Raji (cell line): ENCODE results near the gene DTX3L.

Experiments used
- POLR2A ChIP-seq: IDR thresholded peaks from 2 replicates; pipeline ENCODE4 v1.6.1; 2011; ENCODE audit warnings: low read depth, low read length, control low read depth; ENCODE audit not compliant: insufficient read depth

Gene DTX3L

DNA sequence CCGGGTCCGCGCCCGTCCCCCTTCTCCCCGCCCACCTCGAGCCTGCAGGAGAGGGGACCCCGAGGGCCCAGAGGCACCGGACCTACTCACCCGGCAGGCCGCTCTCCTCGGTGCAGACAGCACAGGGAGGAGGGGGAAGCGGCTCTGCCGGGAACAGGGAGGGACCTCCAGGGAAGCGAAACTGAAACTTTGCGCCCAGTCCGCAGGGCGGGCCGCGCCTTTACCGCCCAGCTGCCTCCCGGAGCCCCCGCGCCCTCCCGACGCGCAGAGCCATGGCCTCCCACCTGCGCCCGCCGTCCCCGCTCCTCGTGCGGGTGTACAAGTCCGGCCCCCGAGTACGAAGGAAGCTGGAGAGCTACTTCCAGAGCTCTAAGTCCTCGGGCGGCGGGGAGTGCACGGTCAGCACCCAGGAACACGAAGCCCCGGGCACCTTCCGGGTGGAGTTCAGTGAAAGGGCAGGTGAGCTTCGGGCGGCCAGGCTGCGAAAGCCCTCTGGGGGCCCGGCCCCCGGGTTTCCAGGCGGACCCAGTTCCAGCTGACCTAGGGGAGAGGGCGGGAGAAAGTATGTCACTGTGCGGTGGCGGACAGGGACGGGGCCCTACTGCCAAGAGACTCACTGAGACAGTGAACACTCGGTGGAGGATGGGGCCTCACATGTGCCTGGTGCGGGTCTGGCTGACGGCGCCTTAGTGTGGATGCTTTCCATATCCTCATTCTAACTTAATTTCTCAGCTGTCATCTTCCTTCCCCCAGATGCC is at the start of gene DTX3L, which contains the start of gene PARP9:
Gene DTX3L, plus strand, starts transcription at position 184 of the 758 bp plus-strand sequence. Its CDS starts 89 bp downstream, at position 273.
Gene PARP9, minus strand, starts transcription at position 146 of the 758 bp plus-strand sequence. CDS start 4,680 bp downstream, outside the sequence.
- TF ChIP-seq POLR2A = peak; percentile 61; the same call in 1 of the 2 replicates

DNA sequence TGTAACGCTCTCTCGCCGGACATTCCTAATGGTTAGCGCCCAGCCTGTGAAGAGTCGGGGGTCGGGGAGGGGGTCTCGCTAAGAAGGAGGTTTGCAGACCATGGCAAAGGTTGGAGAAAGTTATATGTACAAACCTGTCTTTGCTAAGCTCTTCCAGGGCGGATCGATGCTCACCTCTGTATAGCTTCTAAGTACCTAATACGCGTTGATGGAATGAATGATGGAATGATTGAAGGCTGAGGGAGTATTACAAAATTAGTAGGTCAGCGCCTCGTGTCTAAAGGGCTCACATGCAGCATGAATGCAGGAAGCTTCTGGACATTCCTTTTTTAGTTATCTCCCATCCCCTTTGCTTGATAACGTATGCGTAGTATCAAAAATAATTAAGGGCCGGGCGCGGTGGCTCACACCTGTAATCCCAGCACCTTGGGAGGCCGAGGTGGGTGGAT is 49.1 kb upstream of the DTX3L start:
- no peak for TF ChIP-seq POLR2A

DNA sequence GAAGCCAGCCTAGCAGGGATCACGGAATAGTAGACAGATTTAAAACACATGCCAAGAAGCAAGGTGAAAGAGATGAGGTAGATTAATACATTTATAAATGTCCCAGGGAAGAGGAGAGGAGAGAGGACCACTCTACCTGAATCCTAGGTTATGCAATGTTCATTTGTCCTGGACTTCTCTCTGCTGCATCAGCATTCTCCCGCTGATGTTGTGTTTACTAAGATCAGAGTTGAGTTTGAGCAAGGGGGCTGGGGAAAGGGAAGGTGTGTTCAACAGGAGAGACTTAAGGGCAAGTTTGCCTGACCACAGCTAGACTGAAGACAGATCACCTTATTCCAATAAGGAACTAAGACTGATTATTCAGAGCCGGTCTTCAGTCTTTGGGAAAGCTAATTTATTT is 48.3 kb upstream of the DTX3L start:
- no peak for TF ChIP-seq POLR2A

DNA sequence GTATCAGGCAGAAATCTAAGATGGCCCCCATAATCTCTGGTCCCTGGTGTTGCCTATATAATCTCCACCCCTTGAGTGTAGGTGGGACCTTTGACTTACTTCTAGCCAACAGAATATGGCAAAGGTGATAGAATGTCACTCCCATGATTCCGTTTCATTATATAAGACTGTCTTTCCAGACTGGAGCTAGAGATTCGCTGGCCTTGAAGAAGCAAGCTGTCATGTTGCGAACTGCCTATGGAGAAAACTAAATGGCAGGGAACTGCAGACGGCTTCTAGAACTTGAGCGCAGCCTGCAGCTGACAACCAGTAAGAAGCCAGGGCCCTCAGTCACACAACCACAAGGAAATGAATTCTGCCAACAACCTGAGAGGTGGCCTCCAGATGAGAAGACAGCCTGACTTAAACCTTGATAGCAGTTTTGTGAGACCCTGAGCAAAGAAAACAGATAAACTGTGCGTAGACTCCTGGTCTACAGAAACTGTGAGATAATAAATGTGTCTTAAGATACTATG is 47.2 kb upstream of the DTX3L start:
- TF ChIP-seq POLR2A = no peak

DNA sequence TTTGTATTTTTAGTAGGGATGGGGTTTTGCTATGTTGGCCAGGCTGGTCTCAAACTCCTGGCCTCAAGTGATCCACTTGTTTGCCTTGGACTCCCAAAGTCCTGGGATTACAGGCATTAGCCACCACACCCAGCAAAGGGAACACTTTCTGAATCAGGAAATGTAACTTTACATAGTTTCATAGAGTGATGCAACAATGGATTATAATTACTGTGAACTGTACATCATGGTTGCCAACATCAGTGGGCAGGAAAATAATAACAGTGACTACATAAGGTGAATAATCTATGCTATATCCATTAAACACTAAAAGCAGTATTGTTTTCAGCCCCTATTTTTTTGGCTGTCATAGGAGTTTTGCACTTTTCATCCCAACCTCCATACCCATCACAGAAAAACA is 44.4 kb upstream of the DTX3L start:
- no peak for TF ChIP-seq POLR2A

DNA sequence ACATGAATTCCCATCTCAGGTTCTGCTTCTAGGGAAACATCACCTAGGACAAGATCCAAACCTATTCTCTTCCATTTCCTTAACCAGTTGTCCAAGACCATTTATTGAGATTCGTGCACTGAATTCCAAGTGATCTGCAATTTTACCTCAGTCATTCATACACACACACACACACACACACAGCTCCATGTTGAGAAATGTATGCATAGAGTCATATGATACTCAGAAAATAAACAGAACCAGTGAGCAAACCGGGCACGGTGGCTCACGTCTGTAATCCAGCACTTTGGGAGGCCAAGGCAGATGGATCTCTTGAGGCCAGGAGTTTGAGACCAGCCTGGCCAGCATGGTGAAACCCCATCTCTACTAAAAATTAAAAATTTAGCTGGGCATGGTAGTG is 43.3 kb upstream of the DTX3L start:
- no peak for TF ChIP-seq POLR2A

DNA sequence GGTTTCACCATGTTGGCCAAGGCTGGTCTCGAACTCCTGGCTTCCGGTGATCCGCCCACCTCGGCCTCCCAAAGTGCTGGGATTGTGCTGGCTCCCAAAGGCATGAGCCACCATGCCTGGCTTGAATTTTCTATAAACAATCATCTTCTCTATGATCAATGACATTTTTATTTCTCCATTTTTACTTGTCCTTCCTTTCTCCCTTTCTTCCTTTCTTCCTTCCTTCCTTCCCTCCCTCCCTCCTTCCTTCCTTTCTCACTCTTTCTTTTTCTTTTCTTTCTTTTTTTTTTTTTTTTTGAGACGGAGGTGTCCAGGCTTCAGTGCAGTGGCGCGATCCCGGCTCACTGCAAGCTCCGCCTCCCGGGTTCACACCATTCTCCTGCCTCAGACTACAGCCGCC is 40.8 kb upstream of the DTX3L start:
- TF ChIP-seq POLR2A = no peak

DNA sequence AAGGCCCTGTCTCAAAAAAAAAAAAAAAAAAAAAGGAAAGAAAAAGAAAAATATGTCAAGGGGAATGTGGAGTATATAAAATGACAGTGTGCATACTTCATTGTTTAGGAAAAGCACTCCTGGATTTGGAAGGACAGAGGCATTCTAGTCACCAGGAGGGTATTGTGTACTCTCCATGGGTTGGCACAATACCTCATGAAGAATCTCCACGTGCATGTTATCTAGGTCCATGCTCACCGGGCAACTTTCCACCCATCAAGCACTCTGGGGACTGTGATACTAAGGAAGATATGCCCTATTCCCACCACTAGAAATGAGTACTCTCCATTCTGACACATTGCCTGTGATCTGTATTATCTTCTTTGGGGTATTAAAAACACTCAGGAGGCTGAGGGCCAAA is 34.0 kb upstream of the DTX3L start:
- TF ChIP-seq POLR2A = no peak

DNA sequence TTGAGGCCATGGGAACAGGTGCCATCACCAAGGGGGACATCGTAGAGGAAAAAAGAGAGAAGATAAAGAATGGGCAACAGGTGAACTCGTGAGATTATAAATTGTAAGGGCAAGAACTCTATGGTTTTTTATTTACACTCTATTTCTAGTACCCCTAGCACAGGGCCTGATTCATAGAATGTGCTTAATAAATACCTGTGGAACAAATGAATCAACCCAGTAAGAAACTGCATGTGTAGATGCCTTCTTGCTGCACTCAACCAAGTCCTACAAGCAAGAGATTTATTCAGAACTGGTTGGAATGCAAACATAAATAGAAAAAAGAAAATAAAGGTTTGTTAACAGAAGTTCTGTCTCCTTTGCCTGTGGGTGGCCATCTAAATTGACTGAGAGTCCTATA is 30.7 kb upstream of the DTX3L start:
- no peak for TF ChIP-seq POLR2A

DNA sequence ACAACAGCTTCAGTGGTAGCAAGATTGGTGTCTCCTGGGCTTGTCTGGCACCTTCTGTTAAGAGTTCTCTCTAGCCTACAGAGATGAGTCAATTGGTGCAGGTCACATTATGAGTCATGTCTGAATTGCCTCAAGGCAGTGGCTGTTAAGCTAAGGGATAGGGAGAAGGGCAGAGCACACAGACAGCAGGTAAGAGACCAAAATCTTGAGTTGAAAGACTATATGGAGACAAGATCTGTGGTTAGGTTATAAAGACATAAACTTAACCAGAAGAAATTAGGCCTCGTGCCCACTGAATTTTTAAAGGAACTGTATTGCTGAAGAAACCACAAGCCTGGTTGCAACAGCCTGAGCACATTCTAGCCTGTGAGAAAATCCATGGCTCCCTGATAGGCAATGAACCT is 30.2 kb upstream of the DTX3L start:
- TF ChIP-seq POLR2A = no peak

DNA sequence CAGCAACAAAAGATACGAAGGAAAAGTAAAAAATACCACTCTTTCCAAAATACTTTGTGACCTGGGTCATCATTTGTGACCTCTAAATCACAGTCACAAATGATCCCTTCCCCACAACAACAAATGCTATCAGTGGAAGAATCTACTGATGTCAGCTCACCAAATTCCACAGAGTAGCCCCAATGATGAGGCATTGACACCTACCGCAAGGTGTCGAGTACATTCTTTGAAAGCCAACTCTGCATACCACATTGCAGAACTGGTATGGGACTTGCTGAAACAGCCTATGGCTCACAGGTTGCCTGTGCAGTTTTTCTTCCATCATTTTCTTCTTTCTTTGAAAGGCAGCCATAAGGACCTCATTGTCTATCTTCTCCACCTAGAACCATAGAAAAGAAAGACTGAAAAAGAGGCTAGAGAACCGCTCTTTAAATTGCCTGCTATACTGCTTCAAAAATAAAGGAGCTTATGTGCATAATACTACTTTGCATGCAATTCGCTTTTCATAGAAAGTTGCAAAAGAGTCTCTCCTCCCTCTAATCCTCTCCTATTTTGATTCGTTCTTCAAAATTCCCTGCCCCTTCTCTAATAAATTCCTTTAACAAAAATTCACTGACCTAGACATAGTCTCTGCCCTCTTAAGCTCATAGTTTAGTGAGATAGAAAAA is 28.0 kb upstream of the DTX3L start:
- TF ChIP-seq POLR2A = no peak

DNA sequence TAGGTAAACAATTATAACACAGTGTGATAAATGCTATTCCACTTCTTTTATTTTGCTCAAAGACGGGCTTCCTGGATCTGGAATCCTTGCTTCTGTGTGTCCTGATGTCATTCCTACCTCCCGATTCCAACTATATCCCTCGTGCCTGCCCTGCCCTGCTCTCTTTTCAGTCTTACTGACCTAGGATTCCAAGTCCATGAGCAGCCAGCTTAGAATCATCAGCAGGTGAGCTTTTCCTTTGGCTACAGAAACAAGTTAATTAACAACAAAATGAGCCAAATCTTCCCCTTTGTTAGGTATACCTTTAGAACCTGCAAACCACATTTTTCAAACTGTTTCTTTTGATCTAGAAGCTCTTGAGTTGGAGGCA is 27.5 kb upstream of the DTX3L start:
- no peak for TF ChIP-seq POLR2A

DNA sequence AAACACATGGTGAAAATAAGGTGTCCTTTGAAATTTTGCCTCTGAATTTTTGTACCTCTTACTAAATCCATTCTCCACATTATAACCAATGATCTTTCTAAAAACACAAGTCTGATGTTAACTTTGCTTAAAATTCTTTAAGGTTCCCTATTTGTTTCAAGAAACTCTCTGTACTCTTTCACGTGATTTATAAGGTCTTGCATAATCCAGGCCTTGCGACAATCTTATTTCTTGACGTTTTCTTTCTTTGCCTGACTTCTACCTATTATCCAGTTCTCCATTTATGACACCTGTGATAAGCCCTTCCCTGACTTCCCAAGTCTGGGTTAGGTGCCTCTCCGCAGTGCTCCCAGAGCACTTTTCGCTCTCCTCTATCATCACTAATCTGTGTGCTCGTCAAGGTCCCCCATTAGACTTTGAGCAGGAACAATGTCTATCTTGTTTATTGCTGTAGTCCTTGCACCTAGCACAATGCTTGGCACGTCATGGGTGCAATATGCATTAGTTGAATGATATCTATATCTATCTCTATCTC is 25.1 kb upstream of the DTX3L start:
- no peak for TF ChIP-seq POLR2A

DNA sequence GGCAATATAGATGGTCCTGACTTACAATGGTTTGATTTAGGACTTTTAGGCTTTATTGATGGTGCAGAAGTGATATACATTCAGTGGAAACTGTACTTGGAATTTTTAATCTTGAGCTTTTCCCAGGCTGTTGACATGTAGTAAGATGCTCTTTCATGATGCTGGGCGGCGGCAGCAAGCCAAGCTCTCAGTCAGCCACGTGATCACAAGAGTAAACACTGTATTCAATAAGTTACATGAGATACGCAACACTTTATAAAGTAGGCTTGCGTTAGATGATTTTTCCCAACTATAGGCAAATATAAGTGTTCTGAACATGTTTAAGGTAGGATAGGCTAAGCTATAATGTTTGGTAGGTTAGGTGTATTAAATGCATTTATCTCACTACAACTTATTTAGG is 18.0 kb upstream of the DTX3L start:
- no peak for TF ChIP-seq POLR2A

DNA sequence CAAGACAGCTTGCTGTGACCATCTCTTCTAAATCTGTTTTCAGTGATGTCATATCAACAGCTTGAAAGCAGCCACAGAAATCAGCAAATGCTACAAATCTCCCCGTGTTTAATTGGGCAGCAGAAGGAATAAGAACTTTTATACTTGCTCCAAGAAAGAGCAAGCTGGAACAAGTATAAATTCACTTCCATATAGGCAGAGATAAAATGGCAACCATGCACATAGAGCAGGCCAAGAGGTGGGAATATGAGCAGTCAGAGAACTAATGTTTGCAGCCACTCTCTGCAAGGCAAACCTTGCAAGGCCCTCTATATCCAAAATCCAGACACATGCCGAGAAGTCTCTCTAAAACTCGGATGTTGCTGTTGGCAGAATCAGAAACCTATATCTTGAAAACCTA is 16.1 kb upstream of the DTX3L start:
- TF ChIP-seq POLR2A = no peak

DNA sequence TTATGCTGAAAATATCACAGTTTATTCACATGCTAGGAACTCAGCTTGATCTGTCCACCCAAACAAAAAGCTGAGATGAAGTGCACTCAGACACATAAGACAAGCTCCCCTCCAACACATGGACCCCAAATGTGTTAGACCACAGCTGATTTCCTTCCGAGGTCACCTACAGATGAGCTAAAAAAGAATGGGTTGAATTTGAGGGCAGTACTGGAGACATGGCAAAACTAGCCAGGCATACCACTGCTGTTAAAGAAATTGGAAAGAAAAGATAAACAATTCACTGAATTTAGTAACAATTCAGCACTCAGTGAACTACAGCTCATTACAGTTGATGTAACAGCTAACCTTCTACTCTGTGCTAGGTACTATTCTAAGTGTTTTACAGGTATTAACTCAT is 15.5 kb upstream of the DTX3L start:
- TF ChIP-seq POLR2A = no peak

DNA sequence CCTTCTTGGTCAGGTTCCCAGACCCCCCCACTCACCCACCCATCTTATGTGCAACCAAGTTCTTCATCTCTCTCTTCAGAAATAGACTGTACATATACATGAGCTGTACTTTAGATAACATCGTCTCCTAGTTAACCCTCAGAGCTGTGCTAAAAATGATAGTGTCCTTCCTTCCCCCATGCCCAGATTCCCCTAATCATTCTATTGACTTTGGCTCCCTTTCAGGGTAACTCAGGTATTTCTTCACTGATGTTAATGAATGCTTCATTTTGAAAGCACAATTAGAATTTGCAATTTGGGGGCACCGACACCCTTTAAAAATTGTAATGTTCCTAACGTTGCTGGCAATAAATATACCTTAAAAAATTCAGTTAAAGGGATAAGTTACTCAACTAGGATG is 11.0 kb upstream of the DTX3L start:
- TF ChIP-seq POLR2A = no peak
